Fibroblast of the aortic adventitia (primary cell): ENCODE results near the gene ABCC8. TPM values are rescaled to one million over a fixed set of nuclear protein-coding genes. Genes with fewer than 3 reads are reported as not detected.

Source experiments
- DNase-seq: peaks from one replicate; pipeline ENCODE4 v3.0.0-alpha.2; 2010; ENCODE audit warnings: low read depth
- H3K4me3 ChIP-seq: 2 replicates; pipeline ENCODE4 v1.5.1; 2011; ENCODE audit warnings: low read depth, mild to moderate bottlenecking, control low read depth, low read length, moderate library complexity
- CTCF ChIP-seq: IDR thresholded peaks from 2 replicates; pipeline ENCODE4 v1.5.1; 2011; ENCODE audit warnings: mild to moderate bottlenecking, low read length, control low read depth, inconsistent platforms; ENCODE audit not compliant: insufficient read depth
- total RNA-seq: library from RNA; depleted of rRNA; stranded (reverse); fragments of >200 nt; gene quantifications from 2 replicates; pipeline ENCODE4 v1.2.3, GENCODE V29; 2012; ENCODE audit warnings: low replicate concordance

ABCC8 gene
- total RNA-seq, 1 donor = not detected

- no peak overlapping the region for H3K4me3 ChIP-seq
- no peak for TF ChIP-seq CTCF
- DNase-seq = no peak
These were observed 83.2 kb downstream of the ABCC8 start for GRCh38 chr11:17393472-17393871.

DNA sequence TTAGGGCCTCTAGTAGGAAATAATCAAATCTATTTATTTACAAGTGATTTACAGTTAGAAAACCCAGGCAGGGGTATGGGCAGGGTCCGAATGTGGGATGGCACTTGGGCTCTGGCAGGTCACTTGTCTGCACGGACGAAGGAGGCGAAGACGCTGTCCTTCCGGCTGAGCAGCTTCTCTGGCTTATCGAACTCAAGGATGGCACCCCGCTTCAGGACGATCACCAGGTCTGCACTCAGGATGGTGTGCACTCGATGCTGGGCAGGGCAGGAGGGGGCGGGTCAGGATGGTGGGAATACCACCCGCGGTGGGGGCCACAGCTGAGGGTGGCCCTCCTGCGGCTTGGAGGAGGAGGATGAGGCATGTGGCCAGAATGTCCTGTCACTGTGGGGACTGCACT, 83.8 kb downstream of the ABCC8 start:
- H3K4me3 ChIP-seq = no peak overlapping the region
- no peak for TF ChIP-seq CTCF
- DNase-seq = no peak

DNA sequence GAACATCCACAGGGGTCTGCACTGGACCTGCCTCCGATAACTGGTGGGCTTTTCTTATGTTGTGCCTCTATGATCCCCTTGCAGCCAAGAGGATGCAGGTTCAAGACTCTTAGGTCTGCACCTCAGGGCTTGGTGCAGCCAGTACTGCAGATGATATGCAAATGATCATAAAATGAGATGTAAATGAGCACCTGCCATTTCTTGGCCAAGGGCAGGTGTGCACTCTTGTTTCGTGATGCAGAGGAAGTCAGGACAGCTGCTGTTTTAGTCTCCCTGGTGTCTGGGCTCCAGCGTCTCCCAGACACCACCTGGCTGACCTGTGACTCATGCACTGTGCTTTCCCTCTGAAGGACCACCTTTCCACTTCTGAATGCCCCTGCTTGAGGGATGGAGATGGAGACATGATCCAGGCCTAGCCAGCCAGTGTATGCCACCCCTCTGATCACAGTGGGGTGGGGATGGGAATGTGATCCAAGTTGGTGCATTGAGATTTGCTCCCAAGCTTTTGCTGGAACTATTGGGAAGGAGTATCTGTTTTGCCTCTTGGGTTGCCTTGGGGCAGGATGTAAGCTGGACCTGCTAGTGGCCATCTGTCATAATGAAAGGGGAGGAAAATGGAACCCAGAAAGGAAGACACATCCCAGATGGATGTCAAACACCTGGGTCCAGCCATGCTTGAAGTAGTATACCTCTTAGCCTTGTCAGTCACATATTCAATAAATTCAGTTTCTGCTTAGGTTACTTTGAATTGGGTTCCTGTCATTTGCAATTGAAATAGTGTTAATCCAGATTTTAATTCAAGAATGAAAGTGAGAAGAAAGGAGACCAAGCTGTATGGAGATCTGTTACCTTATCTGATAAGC, 84.9 kb downstream of the ABCC8 start:
- no peak for DNase-seq
- TF ChIP-seq CTCF = no peak
- H3K4me3 ChIP-seq = no peak overlapping the region

DNA sequence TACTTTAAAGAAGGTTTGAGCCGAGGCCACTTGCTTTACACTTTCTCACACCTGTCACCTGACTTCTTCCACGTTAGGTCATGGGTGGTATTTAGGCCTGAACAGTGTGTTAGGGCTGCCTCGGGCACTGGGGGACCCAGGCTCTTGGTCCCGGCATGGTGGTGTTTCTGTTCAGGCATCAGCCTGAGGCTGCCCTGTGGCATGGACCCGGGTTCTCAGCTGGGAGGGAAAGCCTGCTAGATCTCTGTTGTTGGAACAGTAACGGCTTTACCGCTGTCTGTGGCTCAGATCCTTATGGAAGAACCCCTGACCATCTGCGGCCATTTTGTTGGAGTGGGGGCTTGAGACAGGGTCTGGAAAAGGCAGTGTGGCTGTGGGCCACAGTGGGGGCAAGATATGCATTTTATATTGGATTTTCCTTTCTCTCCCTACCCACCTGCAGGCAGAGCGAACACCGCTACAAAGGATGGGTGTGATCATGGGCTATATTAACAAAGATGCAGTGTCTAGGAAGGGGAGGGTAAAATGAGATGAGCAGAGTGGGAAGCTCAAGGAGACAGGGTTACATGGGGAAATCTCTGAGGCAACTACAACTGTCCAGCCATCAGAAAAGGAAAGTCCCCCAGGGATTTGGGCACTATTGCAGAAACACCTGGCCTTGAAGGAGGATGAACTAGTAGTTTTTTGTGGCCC, 86.5 kb downstream of the ABCC8 start:
- DNase-seq = no peak
- no peak for TF ChIP-seq CTCF

DNA sequence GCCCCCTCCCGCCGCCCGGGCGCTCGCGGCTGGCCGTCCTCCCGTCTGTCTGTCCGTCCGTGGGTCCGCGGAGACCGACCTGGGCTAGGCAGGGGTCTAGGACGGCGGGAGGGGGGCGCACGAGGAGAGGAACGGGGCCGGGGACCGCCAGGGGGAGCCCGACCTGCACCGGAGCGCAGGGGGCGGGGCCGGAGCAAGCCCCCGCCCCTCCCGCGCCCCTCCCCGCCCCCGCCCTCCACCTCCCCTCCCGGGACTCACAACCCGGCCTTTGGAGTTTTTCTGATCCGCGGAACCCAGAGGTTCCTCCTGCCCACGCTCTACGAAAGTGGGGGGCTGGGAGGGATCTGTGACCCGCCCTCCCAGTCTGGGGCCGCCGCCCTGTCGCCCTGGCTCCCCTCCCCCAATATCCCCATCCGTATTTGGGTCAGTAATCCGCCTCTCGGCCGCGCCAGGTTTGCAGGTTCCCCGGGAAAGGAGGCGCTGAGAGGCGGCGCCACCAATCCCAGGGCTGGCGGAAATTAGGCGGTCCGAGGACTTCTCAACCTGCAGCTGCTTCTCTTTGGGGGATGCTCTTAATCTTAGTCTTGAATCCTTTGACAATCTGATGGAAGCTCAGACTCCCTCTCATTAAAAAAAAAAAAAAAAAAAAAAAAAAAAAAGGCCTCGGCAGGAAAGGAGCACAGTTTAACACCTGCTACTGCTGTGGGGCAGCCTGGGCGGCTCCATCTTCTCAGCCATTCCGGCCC, 87.3 kb downstream of the ABCC8 start:
- H3K4me3 ChIP-seq = peak overlapping the region; percentile 41
- DNase-seq = no peak
- peak; percentile 50 for TF ChIP-seq CTCF

More for the DNA sequence above, 86.5 kb downstream of the ABCC8 start:
- H3K4me3 ChIP-seq = no peak overlapping the region

DNA sequence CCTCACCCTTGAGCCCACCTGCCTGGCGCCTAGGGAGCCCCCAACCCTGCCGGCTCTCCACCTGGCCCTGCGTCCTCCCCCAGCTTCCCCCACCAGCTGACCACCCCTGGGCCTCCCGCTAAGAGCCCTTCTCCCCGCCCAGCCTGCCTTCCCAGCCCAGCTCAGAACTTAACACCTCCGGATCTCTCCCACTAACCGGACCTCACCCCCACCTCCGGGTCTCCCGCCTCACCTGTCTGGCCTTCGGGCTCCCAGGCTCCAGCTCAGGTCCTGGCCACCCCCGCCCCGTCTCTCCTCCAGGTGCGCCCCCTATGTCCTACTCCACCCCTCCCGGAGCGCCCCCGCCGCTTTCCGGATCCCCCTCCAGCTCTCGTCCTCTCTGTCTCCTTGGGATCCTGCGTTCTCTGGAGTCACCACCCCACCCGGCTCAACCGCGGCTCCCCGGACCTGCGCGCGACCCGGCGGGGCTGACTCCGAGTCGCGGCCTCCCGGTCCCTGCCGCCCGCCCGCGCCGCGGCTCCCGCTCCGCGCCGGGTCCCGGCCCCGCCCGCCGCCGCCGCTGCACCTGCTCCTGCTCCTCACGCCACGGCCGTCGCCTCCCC, 87.9 kb downstream of the ABCC8 start, which contains the start of gene KCNJ11:
KCNJ11 (minus strand) TSS at position 51 of the 602 bp plus-strand sequence. CDS start 568 bp downstream, outside the sequence.
- no peak for TF ChIP-seq CTCF
- H3K4me3 ChIP-seq = peak within 1 kb of the TSS; percentile 41
- no peak for DNase-seq
